Neural progenitor cell (in vitro differentiated cells): ENCODE data around the gene MED31. TPM values are rescaled to one million over a fixed set of nuclear protein-coding genes. Genes with fewer than 3 reads are reported as not detected.

ENCODE experiments used
- DNase-seq: peaks from one replicate; pipeline ENCODE4 v3.0.0-alpha.2; 2016; ENCODE audit warnings: low spot score
- H2AFZ ChIP-seq: fragments of 200-600 bp; sonication (generic); replicated peaks from 2 replicates; pipeline ENCODE4 v1.6.1; 2016; ENCODE audit warnings: antibody characterized with exemption
- H3F3A ChIP-seq: fragments of 200-600 bp; sonication (generic); 2 replicates; pipeline ENCODE4 v1.6.1; 2016; ENCODE audit warnings: antibody characterized with exemption, low read depth
- H3K27ac ChIP-seq: fragments of 200-600 bp; sonication (generic); 2 replicates; pipeline ENCODE4 v1.5.1; 2016; ENCODE audit warnings: mild to moderate bottlenecking
- H3K27me3 ChIP-seq: fragments of 200-600 bp; sonication (generic); 2 replicates; pipeline ENCODE4 v1.6.1; 2016; ENCODE audit warnings: mild to moderate bottlenecking, moderate library complexity
- H3K36me3 ChIP-seq: fragments of 200-600 bp; sonication (generic); 2 replicates; pipeline ENCODE4 v1.5.1; 2016
- H3K4me1 ChIP-seq: fragments of 200-600 bp; sonication (generic); 2 replicates; pipeline ENCODE4 v1.6.1; 2016; ENCODE audit warnings: mixed run types
- H3K4me2 ChIP-seq: fragments of 200-600 bp; sonication (generic); 2 replicates; pipeline ENCODE4 v1.6.1; 2016
- H3K4me3 ChIP-seq: fragments of 200-600 bp; sonication (generic); 2 replicates; pipeline ENCODE4 v1.5.1; 2016
- H3K79me2 ChIP-seq: fragments of 200-600 bp; sonication (generic); 2 replicates; pipeline ENCODE4 v1.6.1; 2016; ENCODE audit warnings: low read depth
- H3K9ac ChIP-seq: fragments of 200-600 bp; sonication (generic); 2 replicates; pipeline ENCODE4 v1.6.1; 2016
- H3K9me3 ChIP-seq: fragments of 200-600 bp; sonication (generic); 2 replicates; pipeline ENCODE4 v1.5.1; 2016; ENCODE audit warnings: low read depth
- H4K20me1 ChIP-seq: fragments of 200-600 bp; sonication (generic); 2 replicates; pipeline ENCODE4 v1.6.1; 2016; ENCODE audit warnings: low read depth
- H3K27ac Mint-ChIP-seq: 3 replicates; pipeline ENCODE4 v1.8.0; 2021; ENCODE audit warnings: mixed read lengths
- H3K27me3 Mint-ChIP-seq: 2 replicates; pipeline ENCODE4 v1.8.0; 2022; ENCODE audit warnings: low read depth, mild to moderate bottlenecking, inconsistent platforms, moderate library complexity, mixed read lengths; ENCODE audit not compliant: insufficient read depth
- H3K36me3 Mint-ChIP-seq: 3 replicates; pipeline ENCODE4 v1.8.0; 2021; ENCODE audit warnings: mixed read lengths
- H3K4me1 Mint-ChIP-seq: 3 replicates; pipeline ENCODE4 v1.8.0; 2021; ENCODE audit warnings: mixed read lengths
- H3K4me3 Mint-ChIP-seq: 3 replicates; pipeline ENCODE4 v1.8.0; 2021; ENCODE audit warnings: mild to moderate bottlenecking, moderate library complexity, mixed read lengths
- H3K9me3 Mint-ChIP-seq: 3 replicates; pipeline ENCODE4 v1.8.0; 2020; ENCODE audit warnings: mixed read lengths
- CTCF ChIP-seq: fragments of 200-600 bp; sonication (generic); IDR thresholded peaks from 2 replicates; pipeline ENCODE4 v1.5.1; 2017; ENCODE audit warnings: antibody characterized with exemption, mild to moderate bottlenecking
- EZH2 ChIP-seq: fragments of 200-600 bp; sonication (generic); IDR thresholded peaks from 2 replicates; pipeline ENCODE4 v1.6.1; 2017; ENCODE audit warnings: antibody characterized with exemption, mild to moderate bottlenecking, moderate library complexity
- EZH2phosphoT487 ChIP-seq: fragments of 200-600 bp; sonication (generic); IDR thresholded peaks from 2 replicates; pipeline ENCODE4 v1.6.1; 2017; ENCODE audit warnings: antibody characterized with exemption
- total RNA-seq: library from RNA; depleted of rRNA; stranded (reverse); fragments of >200 nt; gene quantifications from 2 replicates; pipeline ENCODE4 v1.2.3, GENCODE V29; 2015; ENCODE audit warnings: low replicate concordance

Gene MED31
- total RNA-seq, 1 donor from 2014 or later = 35.7 TPM

- TF ChIP-seq EZH2 (no peak), CTCF (no peak), EZH2phosphoT487 (no peak)
- Histone ChIP-seq H3K4me3 (no peak overlapping the region), H3K79me2 (no peaks in the 10 kb centered on the region), H4K20me1 (no peaks in the 10 kb centered on the region), H3K27ac (no peak overlapping the region), H3K27me3 (no peaks in the 10 kb centered on the region), H2AFZ (no peak overlapping the region), H3K4me1 (no peaks in the 10 kb centered on the region), H3K9ac (no peak overlapping the region), H3K9me3 (no peaks in the 10 kb centered on the region), H3F3A (no peaks in the 10 kb centered on the region), H3K4me2 (no peak overlapping the region), H3K36me3 (no peaks in the 10 kb centered on the region)
- no peaks in the 10 kb centered on the region for H3K36me3 Mint-ChIP-seq
- DNase-seq = no peak
- no peak overlapping the region for H3K27ac Mint-ChIP-seq
- H3K27me3 Mint-ChIP-seq = peaks cover 13% of the 10 kb centered on the region
- no peaks in the 10 kb centered on the region for H3K9me3 Mint-ChIP-seq
- H3K4me3 Mint-ChIP-seq = no peak overlapping the region
- H3K4me1 Mint-ChIP-seq = peaks cover 3% of the 10 kb centered on the region
These were observed 31.8 kb upstream of the MED31 start for GRCh38 chr17:6683081-6683684.

GRCh38 chr17:6682339-6682738 lies 30.9 kb upstream of the MED31 start:
- Mint-ChIP-seq H3K36me3 (no peaks in the 10 kb centered on the region), H3K27ac (no peak overlapping the region), H3K27me3 (peaks cover 11% of the 10 kb centered on the region), H3K4me1 (peaks cover 3% of the 10 kb centered on the region), H3K9me3 (no peaks in the 10 kb centered on the region), H3K4me3 (no peak overlapping the region)
- no peaks in the 10 kb centered on the region for H3K4me1 ChIP-seq
- H3K9me3 ChIP-seq = no peaks in the 10 kb centered on the region
- H3K27me3 ChIP-seq = no peaks in the 10 kb centered on the region
- H3K4me2 ChIP-seq = no peak overlapping the region
- no peaks in the 10 kb centered on the region for H3F3A ChIP-seq
- no peak overlapping the region for H3K27ac ChIP-seq
- H4K20me1 ChIP-seq = no peaks in the 10 kb centered on the region
- no peaks in the 10 kb centered on the region for H3K79me2 ChIP-seq
- no peak overlapping the region for H2AFZ ChIP-seq
- no peak for DNase-seq
- H3K4me3 ChIP-seq = no peak overlapping the region
- TF ChIP-seq EZH2phosphoT487 = no peak
- no peak for TF ChIP-seq EZH2
- no peak for TF ChIP-seq CTCF
- no peaks in the 10 kb centered on the region for H3K36me3 ChIP-seq
- no peak overlapping the region for H3K9ac ChIP-seq

- Histone ChIP-seq H3F3A (no peaks in the 10 kb centered on the region), H3K27me3 (no peaks in the 10 kb centered on the region), H4K20me1 (no peaks in the 10 kb centered on the region), H3K4me2 (no peak overlapping the region), H3K9ac (no peak overlapping the region), H2AFZ (no peak overlapping the region), H3K4me1 (no peaks in the 10 kb centered on the region), H3K79me2 (no peaks in the 10 kb centered on the region), H3K9me3 (no peaks in the 10 kb centered on the region), H3K27ac (no peak overlapping the region), H3K4me3 (no peak overlapping the region), H3K36me3 (no peaks in the 10 kb centered on the region)
- no peak overlapping the region for H3K4me3 Mint-ChIP-seq
- no peak for DNase-seq
- H3K27me3 Mint-ChIP-seq = peaks cover 7% of the 10 kb centered on the region
- TF ChIP-seq EZH2 (no peak), EZH2phosphoT487 (no peak), CTCF (no peak)
- no peaks in the 10 kb centered on the region for H3K36me3 Mint-ChIP-seq
- H3K9me3 Mint-ChIP-seq = no peaks in the 10 kb centered on the region
- no peak overlapping the region for H3K27ac Mint-ChIP-seq
- H3K4me1 Mint-ChIP-seq = peaks cover 3% of the 10 kb centered on the region
These were observed 30.3 kb upstream of the MED31 start for GRCh38 chr17:6681671-6682070.
